Activated T-helper 2 cell treated with anti-CD3 and anti-CD28 coated beads, Interferon-gamma antibody, Interleukin-2, Interleukin-4, amounts not matched to agents 10 μg/mL and 5 μg/mL and 100 μg/mL, durations not matched to agents 14 hours and 24 hours and 36 hours (primary cell): Measurements from ENCODE around the gene C19orf38. TPM values are rescaled to one million over a fixed set of nuclear protein-coding genes. Genes with fewer than 3 reads are reported as not detected.
"Not testable (repeated sequence)": the region's sequence is repeated elsewhere in the genome, so short reads cannot be mapped to it uniquely, and the experiment has no call there.

Experiments
- DNase-seq: peaks from one replicate; pipeline ENCODE4 v3.0.0; 2021; ENCODE audit warnings: low spot score
- H3K27ac Mint-ChIP-seq: one replicate; pipeline ENCODE4 v1.8.0; 2021; ENCODE audit warnings: mixed read lengths
- H3K27me3 Mint-ChIP-seq: one replicate; pipeline ENCODE4 v1.8.0; 2021; ENCODE audit warnings: low read depth, mixed read lengths
- H3K36me3 Mint-ChIP-seq: one replicate; pipeline ENCODE4 v1.8.0; 2021; ENCODE audit warnings: low read depth, mixed read lengths
- H3K4me1 Mint-ChIP-seq: one replicate; pipeline ENCODE4 v1.8.0; 2021; ENCODE audit warnings: low read depth, mixed read lengths
- H3K4me3 Mint-ChIP-seq: one replicate; pipeline ENCODE4 v1.8.0; 2021; ENCODE audit warnings: low read depth, mild to moderate bottlenecking, moderate library complexity, mixed read lengths
- H3K9me3 Mint-ChIP-seq: one replicate; pipeline ENCODE4 v1.8.0; 2021; ENCODE audit warnings: mixed read lengths
- intact Hi-C: fragments of 100-400 bp; cut with micrococcal nuclease; formaldehyde crosslinking; loops from one replicate; pipeline ENCODE4 v1.15.1; 2023
- total RNA-seq: library from RNA; stranded (reverse); gene quantifications from 2 replicates; pipeline ENCODE4 v1.2.3, GENCODE V29; 2022

The C19orf38 gene
- total RNA-seq, 1 donor from 2014 or later, result 4.3 TPM

DNA sequence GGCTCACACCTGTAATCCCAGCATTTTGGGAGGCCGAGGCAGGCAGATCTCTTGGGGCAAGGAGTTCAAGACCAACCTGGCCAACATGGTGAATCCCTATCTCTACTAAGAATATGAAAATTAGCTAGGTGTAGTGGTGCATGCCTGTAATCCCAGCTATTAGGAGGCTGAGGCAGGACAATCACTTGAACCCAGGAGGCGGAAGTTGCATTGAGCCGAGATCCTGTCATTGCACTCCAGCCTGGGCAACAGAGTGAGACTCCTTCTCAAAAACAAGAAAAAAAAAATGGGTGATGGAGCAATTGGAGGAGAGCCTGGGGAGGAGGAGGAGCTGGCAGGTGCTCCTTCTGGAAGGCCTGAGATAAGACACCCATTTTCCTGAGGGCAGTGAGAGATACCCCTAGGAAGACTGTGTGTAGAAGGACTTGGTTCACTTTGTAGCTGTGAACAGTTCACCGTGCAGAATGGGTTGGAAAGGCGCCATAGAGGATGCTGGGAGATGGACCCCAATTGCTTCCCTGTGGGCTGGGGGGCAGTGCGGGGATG lies 14.4 kb downstream of the C19orf38 start:
- H3K27ac Mint-ChIP-seq, result no peak overlapping the region

DNA sequence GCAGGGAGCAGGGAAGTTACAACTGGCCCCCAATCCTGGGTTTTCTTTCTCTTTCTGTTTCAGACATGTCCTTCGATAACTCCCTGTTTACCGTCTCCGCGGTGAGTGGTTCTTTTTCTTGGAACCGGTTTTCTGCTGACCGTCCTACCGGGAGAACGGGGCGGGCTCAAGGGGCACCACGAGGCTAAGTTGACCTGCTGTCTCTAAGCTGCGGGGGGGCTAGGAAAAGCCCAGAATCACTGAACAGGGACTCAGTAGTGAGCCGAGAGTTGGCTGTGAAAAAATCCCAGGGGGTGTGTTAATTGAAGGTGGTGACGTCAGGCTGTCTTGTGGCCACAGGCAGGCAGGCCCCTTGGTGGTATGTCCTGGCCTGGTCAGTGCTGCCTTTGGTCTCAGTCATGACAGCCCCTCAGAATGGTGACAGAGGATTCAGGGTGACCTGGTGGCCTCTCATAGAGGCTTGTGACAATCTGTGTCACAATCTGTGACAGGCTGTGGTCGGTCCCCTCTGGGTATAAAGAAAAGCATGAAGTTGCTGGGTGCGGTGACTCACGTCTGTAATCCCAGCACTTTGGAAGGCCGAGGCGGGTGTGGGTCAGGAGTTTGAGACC lies 15.0 kb downstream of the C19orf38 start:
- peak overlapping the region; percentile 28 for H3K27ac Mint-ChIP-seq
- intact Hi-C loops, result no loop called here

More for the DNA sequence above, 14.4 kb downstream of the C19orf38 start:
- intact Hi-C loops, result no loop called here
- Mint-ChIP-seq H3K4me3 (no peak overlapping the region), H3K36me3 (no peaks in the 10 kb centered on the region), H3K27me3 (no peaks in the 10 kb centered on the region), H3K4me1 (peaks cover 9% of the 10 kb centered on the region), H3K9me3 (no peaks in the 10 kb centered on the region)
- no peak for DNase-seq

DNA sequence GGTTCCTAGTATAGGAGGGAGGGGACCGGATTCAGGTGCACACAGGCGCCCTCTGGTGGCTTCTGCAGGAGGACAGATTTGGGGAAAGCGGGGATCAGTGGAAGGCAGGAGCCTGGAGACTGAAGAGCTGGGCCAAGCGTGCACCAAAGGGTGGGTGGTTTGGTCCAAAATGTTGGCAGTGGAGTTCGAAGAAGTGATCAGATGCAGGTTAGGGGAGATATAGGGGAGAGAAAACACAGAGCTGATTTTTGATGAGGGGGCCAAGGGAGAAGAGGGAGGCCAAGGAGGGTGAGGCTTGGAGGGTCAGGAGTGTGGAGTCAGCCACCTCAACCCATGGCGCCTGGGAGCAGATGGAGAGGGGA lies 16.3 kb downstream of the C19orf38 start:
- peak overlapping the region; percentile 60 for H3K27ac Mint-ChIP-seq
- no peaks in the 10 kb centered on the region for H3K9me3 Mint-ChIP-seq
- no peaks in the 10 kb centered on the region for H3K36me3 Mint-ChIP-seq
- H3K27me3 Mint-ChIP-seq, result no peaks in the 10 kb centered on the region
- no peak overlapping the region for H3K4me3 Mint-ChIP-seq
- peak; percentile 75 for DNase-seq
- peaks cover 17% of the 10 kb centered on the region for H3K4me1 Mint-ChIP-seq
- intact Hi-C loops, result loop anchor here (1.0 kb wide), 1 partner anchor 147 kb away; no protein-coding TSS in a partner anchor

More for the DNA sequence above, 15.0 kb downstream of the C19orf38 start:
- DNase-seq, result no peak
- Mint-ChIP-seq H3K9me3 (no peaks in the 10 kb centered on the region), H3K4me1 (peaks cover 14% of the 10 kb centered on the region), H3K27me3 (no peaks in the 10 kb centered on the region), H3K4me3 (no peak overlapping the region), H3K36me3 (no peaks in the 10 kb centered on the region)

DNA sequence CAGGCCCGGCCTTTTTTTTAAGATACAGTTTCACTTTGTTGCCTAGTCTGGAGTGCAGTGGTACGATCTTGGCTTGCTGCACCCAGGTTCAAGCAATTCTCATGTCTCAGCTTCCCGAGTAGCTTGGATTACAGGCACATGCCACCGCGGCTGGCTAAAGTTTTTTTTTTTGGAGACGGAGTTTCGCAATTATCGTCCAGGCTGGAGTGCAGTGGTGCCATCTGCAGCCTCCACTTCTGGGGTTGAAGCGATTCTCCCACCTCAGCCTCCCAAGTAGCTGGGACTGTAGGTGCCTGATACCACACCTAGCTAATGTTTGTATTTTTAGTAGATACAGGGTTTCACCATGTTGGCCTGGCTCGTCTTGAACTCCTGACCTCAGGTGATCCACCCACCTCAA lies 18.3 kb downstream of the C19orf38 start:
- Mint-ChIP-seq H3K27me3 (no peaks in the 10 kb centered on the region), H3K27ac (no peak overlapping the region), H3K9me3 (no peaks in the 10 kb centered on the region), H3K4me3 (no peak overlapping the region), H3K36me3 (no peaks in the 10 kb centered on the region), H3K4me1 (peaks cover 24% of the 10 kb centered on the region)
- no peak for DNase-seq
- intact Hi-C loops, result no loop called here

DNA sequence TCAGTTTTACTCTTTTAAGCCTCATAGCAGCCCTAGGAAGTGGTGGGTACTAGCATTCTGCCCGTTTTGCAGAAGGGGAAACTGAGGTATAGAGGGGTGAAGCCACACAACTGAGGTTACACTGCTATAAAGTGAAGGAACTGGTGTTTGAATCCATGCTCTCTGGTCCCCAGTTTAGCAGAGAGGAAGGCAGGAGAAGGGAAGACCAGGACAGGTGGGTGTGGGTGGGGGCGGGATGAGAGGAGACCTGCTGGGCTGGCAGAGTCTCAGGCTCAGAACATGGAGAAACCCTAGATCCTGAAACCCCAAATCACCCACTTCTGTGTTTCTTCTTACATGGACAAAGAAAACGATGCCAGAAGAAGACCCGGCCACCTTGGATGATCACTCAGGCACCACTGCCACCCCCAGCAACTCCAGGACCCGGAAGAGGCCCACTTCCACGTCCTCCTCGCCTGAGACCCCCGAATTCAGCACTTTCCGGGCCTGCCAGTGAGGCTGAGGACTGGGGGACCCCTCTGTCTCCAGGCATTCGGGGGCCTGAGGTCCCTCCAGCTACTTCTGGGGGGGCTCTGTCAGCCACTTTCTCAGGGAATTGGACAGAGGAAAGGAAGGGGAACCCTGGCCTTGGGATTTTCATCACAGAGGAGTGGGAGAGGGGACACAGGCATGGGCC lies 20.8 kb downstream of the C19orf38 start:
- Mint-ChIP-seq H3K4me3 (peak overlapping the region; percentile 33), H3K27ac (peak overlapping the region; percentile 12), H3K27me3 (no peaks in the 10 kb centered on the region), H3K36me3 (peaks cover 10% of the 10 kb centered on the region), H3K4me1 (peaks cover 26% of the 10 kb centered on the region), H3K9me3 (no peaks in the 10 kb centered on the region)
- intact Hi-C loops, result no loop called here
- DNase-seq, result no peak

DNA sequence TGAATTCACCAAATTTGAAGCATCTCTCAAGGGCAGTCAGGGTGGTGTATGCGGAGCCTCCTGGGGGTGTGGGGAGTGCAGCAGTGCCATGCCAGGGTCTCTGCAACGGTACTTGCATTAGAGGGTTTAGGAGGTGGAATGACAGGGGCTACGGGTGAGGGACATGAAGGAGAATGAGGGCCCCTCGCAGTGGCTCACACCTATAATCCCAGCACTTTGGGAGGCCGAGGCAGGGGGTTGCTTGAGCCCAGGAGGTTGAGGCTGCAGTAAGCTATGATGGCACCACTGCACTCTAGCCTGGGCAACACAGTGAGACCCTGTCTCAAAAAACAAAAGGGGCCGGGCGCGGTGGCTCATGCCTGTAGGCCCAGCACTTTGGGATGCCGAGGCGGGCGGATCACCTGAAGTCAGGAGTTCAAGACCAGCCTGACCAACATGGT lies 21.7 kb downstream of the C19orf38 start:
- peak overlapping the region; percentile 81 for H3K4me3 Mint-ChIP-seq
- H3K4me1 Mint-ChIP-seq, result peaks cover 21% of the 10 kb centered on the region
- not testable (repeated sequence) for H3K27me3 Mint-ChIP-seq, DNase-seq, H3K9me3 Mint-ChIP-seq
- peaks cover 11% of the 10 kb centered on the region for H3K36me3 Mint-ChIP-seq
- H3K27ac Mint-ChIP-seq, result peak overlapping the region; percentile 59
- intact Hi-C loops, result loop anchor here (2.0 kb wide), 1 partner anchor 59 kb away; the partner anchor contains the start of genes TIMM29 and YIPF2

DNA sequence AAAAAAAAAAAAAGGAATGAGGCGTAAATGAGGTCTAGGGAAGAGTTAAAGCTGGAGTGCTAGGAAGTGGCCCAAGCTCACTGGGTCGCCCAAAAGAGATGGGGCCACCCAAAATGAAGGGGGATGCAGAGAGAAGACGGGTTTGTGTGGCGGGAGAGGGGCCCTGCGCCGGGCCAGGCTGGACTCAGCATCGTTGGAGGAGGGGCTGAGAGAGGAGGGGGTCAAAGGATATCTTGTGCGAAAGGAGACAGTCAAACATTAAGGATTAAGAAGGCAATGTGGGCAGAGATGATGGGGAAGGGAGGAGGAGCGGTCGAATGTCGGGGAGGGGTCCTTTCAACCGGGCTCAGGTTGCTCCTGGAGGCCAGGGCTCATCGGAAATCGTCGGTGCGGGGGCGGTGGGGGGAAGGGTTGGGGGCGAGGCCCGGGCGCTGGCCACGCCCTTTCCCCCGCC lies 22.3 kb downstream of the C19orf38 start:
- peaks cover 11% of the 10 kb centered on the region for H3K36me3 Mint-ChIP-seq
- no peaks in the 10 kb centered on the region for H3K27me3 Mint-ChIP-seq
- DNase-seq, result no peak
- intact Hi-C loops, result loop anchor here (2.0 kb wide), 1 partner anchor 58 kb away; the partner anchor contains the start of genes TIMM29 and YIPF2
- peak overlapping the region; percentile 95 for H3K27ac Mint-ChIP-seq
- H3K9me3 Mint-ChIP-seq, result no peaks in the 10 kb centered on the region
- H3K4me3 Mint-ChIP-seq, result peak overlapping the region; percentile 81
- peaks cover 21% of the 10 kb centered on the region for H3K4me1 Mint-ChIP-seq

DNA sequence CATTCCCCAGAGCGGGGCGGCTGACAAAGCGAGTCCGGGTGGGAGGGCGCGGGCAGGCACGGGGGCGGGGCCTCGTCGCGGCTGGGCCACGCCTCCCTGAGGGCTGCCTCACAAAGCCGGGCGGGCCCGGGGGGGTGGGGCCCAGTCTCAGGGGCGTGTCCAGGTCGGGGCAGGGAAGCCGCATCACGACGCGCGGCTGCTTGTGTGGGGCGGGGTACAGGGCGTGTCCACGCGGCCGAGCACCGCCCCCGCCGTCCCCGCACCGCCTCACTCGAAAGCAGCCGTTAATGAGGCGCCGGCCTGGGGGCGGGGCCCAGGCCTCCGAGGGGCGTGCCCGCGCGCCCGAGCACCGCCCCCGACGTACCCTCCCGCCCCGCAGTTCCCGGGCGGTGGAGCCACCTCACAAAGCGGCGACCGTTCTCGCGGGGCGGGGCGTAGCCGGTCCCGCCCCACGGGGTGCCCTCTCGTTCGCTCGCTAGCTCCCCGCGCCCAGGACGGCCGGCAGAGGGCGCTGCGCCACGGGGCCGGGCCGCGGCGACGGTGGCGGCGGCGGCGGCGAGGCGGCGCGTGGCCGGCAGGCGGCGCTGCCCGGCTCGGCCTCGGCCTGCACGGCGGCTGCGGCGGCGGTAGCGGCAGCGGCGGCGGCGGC lies 22.9 kb downstream of the C19orf38 start, which contains the start of gene CARM1:
Gene CARM1 (plus strand): TSS at position 599 of the 649 bp plus-strand sequence. CDS start 150 bp downstream, outside the sequence.
- Mint-ChIP-seq H3K4me3 (peak within 1 kb of the TSS; percentile 89), H3K27me3 (no peaks in the 10 kb centered on the region), H3K9me3 (no peaks in the 10 kb centered on the region), H3K36me3 (peaks cover 11% of the 10 kb centered on the region), H3K27ac (peak within 1 kb of the TSS; percentile 95), H3K4me1 (peaks cover 21% of the 10 kb centered on the region)
- intact Hi-C loops, result loop anchor here (1.0 to 2.0 kb wide), 3 partner anchors 35 to 564 kb away; partner anchors contain the start of genes ODAD3, PRKCSH, TIMM29 and TMED1
- DNase-seq, result peak; percentile 97

DNA sequence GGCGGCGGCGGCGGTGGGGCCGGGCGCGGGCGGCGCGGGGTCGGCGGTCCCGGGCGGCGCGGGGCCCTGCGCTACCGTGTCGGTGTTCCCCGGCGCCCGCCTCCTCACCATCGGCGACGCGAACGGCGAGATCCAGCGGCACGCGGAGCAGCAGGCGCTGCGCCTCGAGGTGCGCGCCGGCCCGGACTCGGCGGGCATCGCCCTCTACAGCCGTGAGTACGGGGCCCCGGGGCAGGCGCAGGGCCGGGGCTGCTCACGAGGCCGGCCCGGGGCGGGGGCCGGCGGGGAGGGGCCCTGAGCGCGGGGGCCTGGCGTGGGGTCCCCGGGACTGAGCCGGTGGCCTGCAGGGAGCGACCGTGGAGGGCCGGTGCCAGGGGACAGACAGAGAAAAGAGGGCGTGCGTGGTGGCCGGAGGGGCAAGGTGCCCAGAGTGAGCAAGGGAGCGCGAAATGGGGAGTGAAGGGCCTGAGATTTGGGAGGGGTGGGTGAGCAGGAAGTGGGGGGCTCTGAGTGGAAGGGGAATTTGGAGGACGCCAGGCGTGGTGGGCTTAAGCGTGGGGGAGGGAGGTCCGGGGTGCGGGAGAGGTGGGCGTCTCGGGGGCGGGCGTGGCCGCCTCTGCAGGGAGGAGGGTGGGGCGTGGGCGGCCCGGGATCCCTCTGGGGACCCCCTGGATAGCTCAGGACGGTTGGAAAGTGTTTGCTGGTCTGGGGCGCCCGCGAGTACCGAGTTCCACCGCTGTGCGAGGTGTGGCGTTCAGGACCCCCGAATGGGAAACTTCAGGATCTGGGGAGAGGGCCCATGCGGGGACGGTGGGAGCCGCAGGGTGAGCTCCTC lies 23.7 kb downstream of the C19orf38 start:
- H3K36me3 Mint-ChIP-seq, result peaks cover 11% of the 10 kb centered on the region
- peaks cover 26% of the 10 kb centered on the region for H3K4me1 Mint-ChIP-seq
- peak overlapping the region; percentile 89 for H3K4me3 Mint-ChIP-seq
- H3K27ac Mint-ChIP-seq, result peak overlapping the region; percentile 89
- no peaks in the 10 kb centered on the region for H3K9me3 Mint-ChIP-seq
- DNase-seq, result no peak
- no peaks in the 10 kb centered on the region for H3K27me3 Mint-ChIP-seq
- intact Hi-C loops, result loop anchor here (1.0 to 2.0 kb wide), 3 partner anchors 36 to 563 kb away; partner anchors contain the start of genes ODAD3, PRKCSH, TIMM29 and TMED1

DNA sequence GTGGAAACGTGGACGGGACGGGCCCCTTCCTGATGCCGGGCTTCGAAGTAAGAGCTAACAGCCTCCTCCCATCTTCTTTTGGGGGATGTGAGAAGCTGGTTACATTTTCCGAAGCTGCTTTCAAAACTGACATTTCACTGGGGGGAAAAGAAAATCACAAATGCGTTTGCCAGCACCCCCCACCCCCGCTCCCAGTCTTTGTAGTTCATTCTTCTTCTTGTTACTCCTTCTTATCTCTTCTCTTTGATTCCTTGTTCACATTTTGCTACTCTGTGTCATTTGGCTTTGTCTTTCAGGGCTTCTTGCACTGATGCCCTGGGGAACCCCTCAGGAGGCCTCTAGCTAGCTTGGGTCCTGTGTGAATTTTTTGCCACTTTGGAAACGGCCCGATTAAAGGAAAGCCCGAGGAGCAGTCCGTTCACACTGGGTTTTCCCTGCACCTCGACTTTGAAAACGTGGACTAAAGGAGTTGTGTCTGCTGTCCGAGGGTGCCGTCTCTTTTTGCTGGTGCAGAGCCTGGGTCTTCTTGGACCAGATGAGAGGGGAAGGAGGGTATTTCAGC lies 24.4 kb downstream of the C19orf38 start:
- peaks cover 28% of the 10 kb centered on the region for H3K4me1 Mint-ChIP-seq

DNA sequence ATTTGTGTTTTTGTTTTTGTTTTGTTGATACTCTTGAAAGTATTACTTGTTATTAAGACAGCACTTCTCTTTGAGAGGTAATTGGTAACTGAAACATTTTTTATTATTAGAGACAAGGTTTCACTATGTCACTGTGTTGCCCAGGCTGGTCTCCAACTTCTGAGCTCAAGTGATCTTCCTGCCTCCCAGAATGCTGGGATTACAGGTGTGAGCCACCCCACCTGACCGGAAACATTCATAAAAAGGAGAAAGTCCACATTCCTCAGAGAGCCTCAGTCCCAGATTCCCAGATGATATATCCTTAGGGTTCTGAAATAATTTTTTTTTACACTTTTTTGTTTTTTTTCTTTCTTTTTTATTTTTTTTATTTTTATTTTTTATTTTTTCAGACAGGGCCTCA lies 25.8 kb downstream of the C19orf38 start:
- no peaks in the 10 kb centered on the region for H3K9me3 Mint-ChIP-seq
- intact Hi-C loops, result no loop called here
- peaks cover 11% of the 10 kb centered on the region for H3K36me3 Mint-ChIP-seq
- H3K4me3 Mint-ChIP-seq, result peak overlapping the region; percentile 49
- peaks cover 31% of the 10 kb centered on the region for H3K4me1 Mint-ChIP-seq
- DNase-seq, result no peak
- H3K27me3 Mint-ChIP-seq, result no peaks in the 10 kb centered on the region
- H3K27ac Mint-ChIP-seq, result peak overlapping the region; percentile 5

More for the DNA sequence above, 24.4 kb downstream of the C19orf38 start:
- intact Hi-C loops, result no loop called here
- Mint-ChIP-seq H3K27ac (peak overlapping the region; percentile 89), H3K27me3 (no peaks in the 10 kb centered on the region), H3K4me3 (peak overlapping the region; percentile 89), H3K9me3 (no peaks in the 10 kb centered on the region), H3K36me3 (peaks cover 11% of the 10 kb centered on the region)
- DNase-seq, result no peak
